ENCODE data around the gene TANC1. TPM values are rescaled to one million over a fixed set of nuclear protein-coding genes. Genes with fewer than 3 reads are reported as not detected.

The TANC1 gene
- total and polyA plus RNA-seq, 4 donors, result 7.8 to 58.3 (median 48.0) TPM

DNA sequence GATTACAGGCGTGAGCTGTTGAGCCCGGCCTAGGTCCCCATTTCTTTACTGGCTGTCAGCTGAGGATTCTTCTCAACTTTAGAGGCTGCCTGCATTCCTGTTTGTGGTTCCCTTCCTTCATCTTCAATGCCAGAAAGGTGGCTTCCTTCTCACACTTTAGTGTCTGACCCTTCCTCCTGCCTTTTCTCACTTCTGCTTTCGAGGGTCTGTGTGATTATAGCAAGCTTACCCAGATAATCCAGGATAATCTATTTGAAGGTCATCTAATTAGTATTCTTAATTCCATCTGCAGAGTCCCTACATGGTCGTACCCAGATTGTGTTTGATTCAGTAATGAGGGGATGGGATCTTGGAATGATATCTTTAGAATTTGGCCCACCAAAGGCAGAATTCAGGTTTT is 157.4 kb downstream of the TANC1 start:
- WGBS, 2 donors, result 93 to 95% methylated on average over 4 of the region's 4 CpGs
- Histone ChIP-seq H3K36me3 (ENCODE audit: control insufficient read depth in 1 of 2, insufficient read depth in 2 of 2, low read length in 1 of 2) (no peaks in the 10 kb centered on the region), H3K9me3 (ENCODE audit: control insufficient read depth, low read length) (no peaks in the 10 kb centered on the region), H3K27ac (ENCODE audit: low read depth in 1 of 2, low read length in 2 of 2) (no peak overlapping the region), H3K4me1 (ENCODE audit: control insufficient read depth in 1 of 2, insufficient read depth in 2 of 2, low read length in 2 of 2) (peaks cover 0 to 6% of the 10 kb centered on the region in 2 donors), H3K27me3 (ENCODE audit: control insufficient read depth in 1 of 2, insufficient read depth in 2 of 2, low read length in 1 of 2) (no peaks in the 10 kb centered on the region), H3K4me3 (ENCODE audit: low read length in 2 of 2) (no peak overlapping the region)
- no peak for DNase-seq
- ATAC-seq (ENCODE audit: low FRiP score), result no peak
- intact Hi-C loops (cut with DNase I), result no loop called here

DNA sequence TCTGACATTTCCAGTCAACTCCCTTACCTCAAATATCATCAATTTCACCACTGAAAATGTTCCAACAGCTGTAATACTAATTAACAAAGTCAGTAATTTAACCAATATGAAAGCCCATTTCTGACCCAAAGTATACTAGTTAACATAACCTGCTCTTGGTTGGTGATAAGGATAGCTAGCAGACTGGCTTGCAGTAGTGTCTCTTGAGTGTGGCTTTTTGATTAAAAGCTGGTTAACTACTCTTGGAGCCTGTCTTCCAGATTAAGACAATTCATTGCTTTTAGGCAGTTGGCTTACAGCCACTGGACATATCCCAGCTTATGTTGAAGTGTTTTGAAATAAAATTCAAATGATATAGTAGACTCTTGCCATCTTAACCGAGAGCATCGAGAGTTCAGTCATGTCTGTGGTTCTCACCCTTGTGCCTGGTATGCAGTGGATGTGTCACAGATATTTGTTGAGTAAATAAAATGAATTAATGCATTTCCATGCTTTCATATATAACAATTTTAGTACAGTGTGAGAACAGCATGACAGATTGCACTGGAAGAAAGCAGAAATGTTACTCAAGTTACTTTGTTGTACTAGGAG is 158.1 kb downstream of the TANC1 start:
- H3K27me3 ChIP-seq (ENCODE audit: control insufficient read depth in 1 of 2, insufficient read depth in 2 of 2, low read length in 1 of 2), result no peaks in the 10 kb centered on the region
- no peak overlapping the region for H3K27ac ChIP-seq (ENCODE audit: low read depth in 1 of 2, low read length in 2 of 2)
- DNase-seq, result no peak
- H3K9me3 ChIP-seq (ENCODE audit: control insufficient read depth, low read length), result no peaks in the 10 kb centered on the region
- intact Hi-C loops (cut with DNase I), result no loop called here
- H3K36me3 ChIP-seq (ENCODE audit: control insufficient read depth in 1 of 2, insufficient read depth in 2 of 2, low read length in 1 of 2), result no peaks in the 10 kb centered on the region
- ATAC-seq (ENCODE audit: low FRiP score), result no peak
- peaks cover 0 to 6% of the 10 kb centered on the region in 2 donors for H3K4me1 ChIP-seq (ENCODE audit: control insufficient read depth in 1 of 2, insufficient read depth in 2 of 2, low read length in 2 of 2)
- no peak overlapping the region for H3K4me3 ChIP-seq (ENCODE audit: low read length in 2 of 2)
- 46 to 52% methylated on average over 2 of the region's 2 CpGs for WGBS, 2 donors

DNA sequence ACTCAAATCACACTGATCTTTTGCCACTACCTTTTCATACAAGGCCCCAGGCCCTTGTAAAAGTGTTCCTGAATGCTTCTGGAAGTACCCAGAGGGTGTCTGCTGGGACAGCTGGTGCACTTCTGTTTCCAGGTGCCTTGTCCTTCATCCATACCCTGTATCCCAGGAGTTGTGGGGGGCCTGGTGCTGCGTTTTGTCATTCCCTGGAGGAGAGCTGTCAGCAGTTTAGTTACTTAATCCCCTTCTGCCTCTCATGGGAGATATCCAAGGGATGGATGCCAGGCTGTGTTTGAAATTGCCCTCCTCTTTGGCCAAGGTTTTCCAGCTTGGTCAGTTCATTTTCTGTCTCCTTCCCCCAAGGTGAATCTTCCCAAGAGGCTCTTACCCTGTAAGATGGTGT is 159.8 kb downstream of the TANC1 start:
- H3K4me1 ChIP-seq (ENCODE audit: control insufficient read depth in 1 of 2, insufficient read depth in 2 of 2, low read length in 2 of 2), result peaks cover under 1 to 9% of the 10 kb centered on the region in 2 donors
- no peak overlapping the region for H3K27ac ChIP-seq (ENCODE audit: low read depth in 1 of 2, low read length in 2 of 2)
- no peaks in the 10 kb centered on the region for H3K36me3 ChIP-seq (ENCODE audit: control insufficient read depth in 1 of 2, insufficient read depth in 2 of 2, low read length in 1 of 2)
- no peaks in the 10 kb centered on the region for H3K27me3 ChIP-seq (ENCODE audit: control insufficient read depth in 1 of 2, insufficient read depth in 2 of 2, low read length in 1 of 2)
- intact Hi-C loops (cut with DNase I), result no loop called here
- ATAC-seq (ENCODE audit: low FRiP score), result no peak
- 0 to 13% methylated on average over 1 of the region's 1 CpG for WGBS, 2 donors
- H3K9me3 ChIP-seq (ENCODE audit: control insufficient read depth, low read length), result no peaks in the 10 kb centered on the region
- no peak for DNase-seq
- no peak overlapping the region for H3K4me3 ChIP-seq (ENCODE audit: low read length in 2 of 2)

DNA sequence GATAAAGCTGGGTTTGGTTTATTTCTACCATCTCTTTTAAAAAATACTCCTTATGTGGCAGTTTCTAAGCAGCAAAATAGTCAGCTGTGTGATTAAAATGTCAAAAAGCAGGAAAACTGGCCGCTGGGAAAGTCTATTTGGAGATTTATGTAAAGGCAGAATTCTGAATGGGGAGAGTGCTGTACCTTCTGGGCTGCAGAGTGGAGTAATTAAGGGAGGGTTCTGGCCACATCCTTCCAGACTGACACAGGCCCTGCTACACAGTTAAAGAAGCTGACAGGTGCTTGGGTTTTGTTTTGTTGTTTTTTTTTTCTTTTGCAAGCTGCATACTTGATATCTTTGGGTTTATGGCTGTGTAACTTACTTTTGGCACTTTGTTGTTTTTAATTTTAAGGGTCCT is 160.8 kb downstream of the TANC1 start:
- DNase-seq (no peak), ATAC-seq (ENCODE audit: low FRiP score) (no peak)
- H3K4me3 ChIP-seq (ENCODE audit: low read length in 2 of 2), result no peak overlapping the region
- no peak overlapping the region for H3K27ac ChIP-seq (ENCODE audit: low read depth in 1 of 2, low read length in 2 of 2)
- no peaks in the 10 kb centered on the region for H3K36me3 ChIP-seq (ENCODE audit: control insufficient read depth in 1 of 2, insufficient read depth in 2 of 2, low read length in 1 of 2)
- H3K4me1 ChIP-seq (ENCODE audit: control insufficient read depth in 1 of 2, insufficient read depth in 2 of 2, low read length in 2 of 2), result peaks cover 4 to 9% of the 10 kb centered on the region in 2 donors
- intact Hi-C loops (cut with DNase I), result no loop called here
- H3K27me3 ChIP-seq (ENCODE audit: control insufficient read depth in 1 of 2, insufficient read depth in 2 of 2, low read length in 1 of 2), result no peaks in the 10 kb centered on the region
- 60 to 73% methylated on average over 1 of the region's 1 CpG for WGBS, 2 donors
- no peaks in the 10 kb centered on the region for H3K9me3 ChIP-seq (ENCODE audit: control insufficient read depth, low read length)

DNA sequence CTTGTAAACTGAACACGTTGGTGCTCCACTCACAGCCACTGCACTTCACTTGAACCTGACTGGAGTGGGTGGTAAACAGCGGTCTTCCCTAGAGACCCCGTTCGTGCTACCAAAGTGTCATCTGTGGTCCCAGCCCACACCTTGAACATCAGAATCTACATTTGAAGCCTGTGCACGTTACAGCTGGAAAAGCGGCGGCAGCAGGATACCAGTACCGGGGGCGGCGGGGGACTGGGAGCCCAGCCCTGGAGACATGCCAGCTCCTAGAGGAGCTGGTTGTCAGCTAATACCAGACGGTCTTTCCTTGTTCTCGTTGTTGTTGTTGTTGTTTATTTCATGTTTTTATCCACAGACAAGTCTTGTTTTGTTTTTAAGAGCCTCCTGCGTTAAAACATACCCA is 161.4 kb downstream of the TANC1 start:
- peaks cover 4 to 9% of the 10 kb centered on the region in 2 donors for H3K4me1 ChIP-seq (ENCODE audit: control insufficient read depth in 1 of 2, insufficient read depth in 2 of 2, low read length in 2 of 2)
- H3K36me3 ChIP-seq (ENCODE audit: control insufficient read depth in 1 of 2, insufficient read depth in 2 of 2, low read length in 1 of 2), result no peaks in the 10 kb centered on the region
- no peak overlapping the region for H3K4me3 ChIP-seq (ENCODE audit: low read length in 2 of 2)
- no peaks in the 10 kb centered on the region for H3K27me3 ChIP-seq (ENCODE audit: control insufficient read depth in 1 of 2, insufficient read depth in 2 of 2, low read length in 1 of 2)
- DNase-seq (no peak), ATAC-seq (ENCODE audit: low FRiP score) (no peak)
- 37 to 57% methylated on average over 13 of the region's 13 CpGs for WGBS, 2 donors
- H3K9me3 ChIP-seq (ENCODE audit: control insufficient read depth, low read length), result no peaks in the 10 kb centered on the region
- intact Hi-C loops (cut with DNase I), result no loop called here
- H3K27ac ChIP-seq (ENCODE audit: low read depth in 1 of 2, low read length in 2 of 2), result no peak overlapping the region

DNA sequence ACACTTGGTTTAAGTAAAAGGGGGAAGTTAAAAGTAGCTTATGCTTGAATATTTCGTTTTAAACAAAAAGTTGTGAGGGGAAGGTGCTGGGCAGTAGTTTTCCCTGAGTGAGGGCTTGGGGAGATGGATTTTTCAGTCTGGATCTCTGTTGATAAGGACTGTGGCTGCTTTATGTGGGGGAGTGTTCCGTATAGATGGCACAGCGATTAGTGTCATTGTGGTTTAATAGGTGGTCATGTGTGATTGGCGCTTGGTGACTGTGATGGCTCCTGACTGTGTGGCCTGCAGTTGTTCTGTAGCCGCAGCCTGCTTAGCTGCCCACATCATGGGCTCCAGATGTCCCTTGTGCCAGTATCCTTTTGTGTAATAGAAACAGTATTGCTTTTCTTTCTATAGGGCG is 161.9 kb downstream of the TANC1 start:
- Histone ChIP-seq H3K27ac (ENCODE audit: low read depth in 1 of 2, low read length in 2 of 2) (no peak overlapping the region), H3K9me3 (ENCODE audit: control insufficient read depth, low read length) (no peaks in the 10 kb centered on the region), H3K36me3 (ENCODE audit: control insufficient read depth in 1 of 2, insufficient read depth in 2 of 2, low read length in 1 of 2) (no peaks in the 10 kb centered on the region), H3K4me3 (ENCODE audit: low read length in 2 of 2) (no peak overlapping the region), H3K4me1 (ENCODE audit: control insufficient read depth in 1 of 2, insufficient read depth in 2 of 2, low read length in 2 of 2) (peaks cover 4 to 8% of the 10 kb centered on the region in 2 donors), H3K27me3 (ENCODE audit: control insufficient read depth in 1 of 2, insufficient read depth in 2 of 2, low read length in 1 of 2) (no peaks in the 10 kb centered on the region)
- ATAC-seq (ENCODE audit: low FRiP score), result no peak
- no peak for DNase-seq
- 69 to 75% methylated on average over 6 of the region's 6 CpGs for WGBS, 2 donors
- intact Hi-C loops (cut with DNase I), result no loop called here

DNA sequence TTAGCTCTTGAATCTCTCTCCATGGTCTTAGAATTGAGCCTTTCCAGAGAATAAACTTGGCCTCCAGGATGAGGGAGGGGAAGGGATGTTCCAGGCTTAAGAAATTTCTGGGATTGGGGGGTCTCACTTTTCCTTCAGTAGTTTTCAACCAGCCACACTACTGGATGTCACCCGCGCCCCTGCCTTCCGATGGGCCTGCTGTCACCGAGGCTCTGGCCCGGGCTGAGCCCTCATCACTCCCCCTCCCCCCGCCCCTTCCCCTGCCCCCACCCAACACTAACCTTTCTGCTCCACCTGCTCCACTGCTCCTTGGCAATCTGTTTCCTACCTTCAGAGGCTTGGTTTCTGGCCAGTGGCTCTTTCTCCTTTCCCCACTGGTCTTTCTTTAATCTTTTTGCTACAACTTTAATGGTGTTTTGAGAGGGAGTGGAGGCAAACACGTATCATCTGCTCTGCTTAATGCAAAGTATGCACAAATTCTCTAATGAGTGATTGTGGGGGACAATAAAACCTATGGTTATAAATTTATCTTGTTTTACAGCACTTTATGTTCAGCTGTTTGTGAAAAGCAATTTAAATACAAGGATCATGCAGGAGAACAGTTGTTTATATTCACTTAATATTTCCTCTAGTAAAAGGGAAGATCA is 162.9 kb downstream of the TANC1 start:
- Histone ChIP-seq H3K36me3 (ENCODE audit: control insufficient read depth in 1 of 2, insufficient read depth in 2 of 2, low read length in 1 of 2) (no peaks in the 10 kb centered on the region), H3K27ac (ENCODE audit: low read depth in 1 of 2, low read length in 2 of 2) (no peak overlapping the region), H3K4me3 (ENCODE audit: low read length in 2 of 2) (no peak overlapping the region), H3K9me3 (ENCODE audit: control insufficient read depth, low read length) (no peaks in the 10 kb centered on the region), H3K4me1 (ENCODE audit: control insufficient read depth in 1 of 2, insufficient read depth in 2 of 2, low read length in 2 of 2) (peaks cover 8% of the 10 kb centered on the region in 2 donors), H3K27me3 (ENCODE audit: control insufficient read depth in 1 of 2, insufficient read depth in 2 of 2, low read length in 1 of 2) (no peaks in the 10 kb centered on the region)
- ATAC-seq (ENCODE audit: low FRiP score) (no peak), DNase-seq (no peak)
- WGBS, 2 donors, result 78 to 79% methylated on average over 7 of the region's 7 CpGs
- intact Hi-C loops (cut with DNase I), result no loop called here

DNA sequence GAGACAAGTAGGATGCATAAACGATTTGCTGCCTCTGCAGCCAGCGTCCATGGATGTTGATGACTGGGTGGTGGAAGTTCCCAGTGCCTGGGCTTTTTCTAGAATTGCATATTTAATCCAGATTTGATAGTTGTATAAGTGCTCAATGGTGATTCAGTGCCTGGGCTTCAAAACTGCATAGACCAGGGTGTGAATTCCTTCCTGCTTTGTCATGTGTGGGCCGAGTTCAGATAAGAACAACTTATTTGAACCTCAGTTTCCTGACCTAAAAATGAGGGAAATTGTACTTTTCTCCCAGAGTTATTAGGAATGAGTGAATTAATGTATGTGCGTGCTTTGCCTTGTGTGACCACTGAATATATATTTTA is 163.5 kb downstream of the TANC1 start:
- no peaks in the 10 kb centered on the region for H3K27me3 ChIP-seq (ENCODE audit: control insufficient read depth in 1 of 2, insufficient read depth in 2 of 2, low read length in 1 of 2)
- DNase-seq, result no peak
- H3K4me1 ChIP-seq (ENCODE audit: control insufficient read depth in 1 of 2, insufficient read depth in 2 of 2, low read length in 2 of 2), result peaks cover 8% of the 10 kb centered on the region in 2 donors
- peak overlapping the region in 1 of 2 donors; percentile 69 for H3K27ac ChIP-seq (ENCODE audit: low read depth in 1 of 2, low read length in 2 of 2)
- peak; percentile 34 for ATAC-seq (ENCODE audit: low FRiP score)
- intact Hi-C loops (cut with DNase I), result no loop called here
- H3K4me3 ChIP-seq (ENCODE audit: low read length in 2 of 2), result no peak overlapping the region
- H3K9me3 ChIP-seq (ENCODE audit: control insufficient read depth, low read length), result no peaks in the 10 kb centered on the region
- H3K36me3 ChIP-seq (ENCODE audit: control insufficient read depth in 1 of 2, insufficient read depth in 2 of 2, low read length in 1 of 2), result no peaks in the 10 kb centered on the region
- 18 to 20% methylated on average over 4 of the region's 4 CpGs for WGBS, 2 donors

DNA sequence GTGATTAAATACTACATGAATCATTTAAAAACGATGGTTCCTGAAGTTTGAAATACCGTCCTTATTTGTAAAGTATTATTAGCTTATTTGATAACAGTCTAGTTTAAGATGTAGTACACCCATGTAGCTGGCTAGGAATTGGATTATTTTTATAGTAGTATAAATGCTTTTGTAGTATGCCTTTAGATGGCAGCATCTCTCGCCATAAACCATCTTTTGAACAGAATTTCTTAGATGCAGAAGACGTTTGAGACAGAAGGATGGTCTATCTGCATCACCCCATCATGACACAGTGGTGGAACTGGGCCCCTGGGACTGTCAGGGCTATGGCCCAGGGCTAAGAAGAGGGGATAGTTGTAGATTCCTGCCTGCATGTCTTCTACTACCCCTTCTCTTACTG is 165.4 kb downstream of the TANC1 start:
- H3K36me3 ChIP-seq (ENCODE audit: control insufficient read depth in 1 of 2, insufficient read depth in 2 of 2, low read length in 1 of 2), result no peaks in the 10 kb centered on the region
- no peak overlapping the region for H3K4me3 ChIP-seq (ENCODE audit: low read length in 2 of 2)
- WGBS, 2 donors, result 3 to 4% methylated on average over 4 of the region's 4 CpGs
- DNase-seq (no peak), ATAC-seq (ENCODE audit: low FRiP score) (no peak)
- H3K27ac ChIP-seq (ENCODE audit: low read depth in 1 of 2, low read length in 2 of 2), result peak overlapping the region in 1 of 2 donors; percentile 69
- H3K9me3 ChIP-seq (ENCODE audit: control insufficient read depth, low read length), result no peaks in the 10 kb centered on the region
- intact Hi-C loops (cut with DNase I), result no loop called here
- H3K27me3 ChIP-seq (ENCODE audit: control insufficient read depth in 1 of 2, insufficient read depth in 2 of 2, low read length in 1 of 2), result no peaks in the 10 kb centered on the region
- peaks cover 3 to 16% of the 10 kb centered on the region in 2 donors for H3K4me1 ChIP-seq (ENCODE audit: control insufficient read depth in 1 of 2, insufficient read depth in 2 of 2, low read length in 2 of 2)
